ENCODE measurements around the gene THADA.

DNA sequence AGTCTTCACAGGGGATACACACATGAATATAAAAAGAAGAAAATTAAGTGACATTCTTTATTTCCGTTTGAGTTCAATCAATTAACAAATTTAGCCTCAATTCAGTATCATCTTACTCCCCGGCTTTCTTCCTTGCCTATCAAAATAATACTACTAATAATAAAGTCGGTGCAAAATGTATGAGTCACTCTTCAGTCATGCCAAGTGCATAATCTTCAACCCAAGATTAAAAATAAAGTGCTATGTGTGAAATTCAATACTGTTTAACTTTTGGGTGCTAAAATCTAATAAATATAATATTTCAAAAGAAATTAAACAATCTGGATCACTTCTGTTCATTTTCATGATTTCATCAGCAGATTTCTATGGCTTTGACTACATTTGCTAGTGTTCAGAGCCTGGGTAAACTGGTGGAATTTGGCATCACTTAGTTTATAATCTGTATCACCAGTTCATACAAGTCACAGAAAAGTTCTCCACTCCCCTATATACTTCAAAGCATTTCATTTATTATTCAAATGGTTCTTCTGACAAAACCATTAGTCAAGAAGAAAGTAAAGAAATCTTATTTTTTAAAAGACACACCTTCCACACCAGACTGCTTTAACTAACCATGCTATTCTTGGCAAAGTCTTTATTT, 183.6 kb downstream of the THADA start:
- TF ChIP-seq CTCF (conservative IDR thresholded peaks at IDR 0.05; ENCODE audit: low read length) = no peak
- TF ChIP-seq EZH2phosphoT487 (IDR thresholded peaks at IDR 0.05; ENCODE audit: borderline replicate concordance, low read depth, low read length) = no peak

Data from OCI-LY7 (cell line).